Left lung (tissue), 10 donors: ENCODE measurements around the gene SMCR8. TPM values are rescaled to one million over a fixed set of nuclear protein-coding genes. Genes with fewer than 3 reads are reported as not detected.

Experiments used
- ATAC-seq: fragments of 200-7000 bp; cut with Tn5 transposase; one replicate; pipeline ENCODE4 v1.9.1; 2020; ENCODE audit warnings: moderate library complexity
- DNase-seq, 4 donors: peaks; one replicate each; pipeline ENCODE4 v3.0.0-alpha.2; 2013 to 2020
- H3K27ac ChIP-seq, 2 donors: fragments of 200-600 bp; sonication (generic) in 1 of 2; one replicate each; pipeline versions ENCODE4 v1.5.0 to v1.8.0; 2020 to 2021
- H3K27me3 ChIP-seq, 2 donors: fragments of 200-600 bp; sonication (generic) in 1 of 2; one replicate each; pipeline versions ENCODE4 v1.5.0 to v1.8.0; 2020 to 2021
- H3K36me3 ChIP-seq, 2 donors: fragments of 200-600 bp; sonication (generic) in 1 of 2; one replicate each; pipeline versions ENCODE4 v1.5.0 to v1.8.0; 2020 to 2021
- H3K4me1 ChIP-seq, 2 donors: fragments of 200-600 bp; one replicate each; pipeline ENCODE4 v1.8.0; 2021
- H3K4me3 ChIP-seq, 2 donors: fragments of 200-600 bp; sonication (generic) in 1 of 2; one replicate each; pipeline versions ENCODE4 v1.5.0 to v1.8.0; 2020 to 2021; ENCODE audit warnings: mild to moderate bottlenecking in 1 of 2
- H3K9me3 ChIP-seq, 2 donors: fragments of 200-600 bp; sonication (generic) in 1 of 2; one replicate each; pipeline versions ENCODE4 v1.5.0 to v1.8.0; 2020 to 2021
- CTCF ChIP-seq, 2 donors: fragments of 200-600 bp; sonication (generic) in 1 of 2; IDR thresholded peaks; one replicate each; pipeline versions ENCODE4 v1.5.0 to v1.8.0; 2021; ENCODE audit warnings: antibody characterized with exemption in 2 of 2
- intact Hi-C, 2 donors: fragments of 100-400 bp; cut with DNase I; formaldehyde crosslinking; loops; one replicate each; pipeline versions ENCODE4 v1.11.2 to v1.14.2; 2022
- polyA plus RNA-seq, 6 donors: library from polyadenylated mRNA; unstranded; fragments of 120-200 nt; gene quantifications; one replicate each; pipeline ENCODE4 v1.2.1, GENCODE V29; 2013; ENCODE audit not compliant: insufficient read length in 6 of 6
- total RNA-seq, 2 donors: library from RNA; stranded (reverse); fragmentation: NEBNext Ultra II Directional; extraction: Animal tissue kit (Norgen Biotek cat#: 25700); gene quantifications; one replicate each; pipeline ENCODE4 v1.2.1, GENCODE V29; 2021
- donor health status: DM: no; HTN: yes; CAD: no.
- donor health status: DM: no; HTN: no; CAD: no.

The SMCR8 gene
- total and polyA plus RNA-seq, 8 donors, result 12.0 to 23.4 (median 13.2) TPM

- H3K9me3 ChIP-seq, result no peaks in the 10 kb centered on the region
- DNase-seq (no peak), ATAC-seq (no peak)
- no peak overlapping the region for H3K27ac ChIP-seq
- peaks cover 15 to 48% of the 10 kb centered on the region in 2 donors for H3K4me1 ChIP-seq
- no peaks in the 10 kb centered on the region for H3K27me3 ChIP-seq
- H3K36me3 ChIP-seq, result peaks cover 0 to 95% of the 10 kb centered on the region in 2 donors
- H3K4me3 ChIP-seq, result no peak overlapping the region
- intact Hi-C loops, result no loop called here
- TF ChIP-seq CTCF (IDR thresholded peaks at IDR 0.05), result no peak
Measured at GRCh38 chr17:18323007-18323406, 7.9 kb downstream of the SMCR8 start.

GRCh38 chr17:18323507-18324139 is 8.5 kb downstream of the SMCR8 start:
- no peak for ATAC-seq
- Histone ChIP-seq H3K4me3 (no peak overlapping the region), H3K27ac (no peak overlapping the region), H3K9me3 (no peaks in the 10 kb centered on the region), H3K36me3 (peaks cover 0 to 95% of the 10 kb centered on the region in 2 donors), H3K27me3 (no peaks in the 10 kb centered on the region), H3K4me1 (peaks cover 8 to 42% of the 10 kb centered on the region in 2 donors)
- DNase-seq, result no peak
- intact Hi-C loops, result no loop called here
- no peak for TF ChIP-seq CTCF (IDR thresholded peaks at IDR 0.05)

- intact Hi-C loops, result no loop called here
- ATAC-seq (no peak), DNase-seq (peak in 1 of 4 donors; percentile 57)
- Histone ChIP-seq H3K27ac (peak overlapping the region in 1 of 2 donors; percentile 7), H3K9me3 (no peaks in the 10 kb centered on the region), H3K36me3 (peaks cover 0 to 95% of the 10 kb centered on the region in 2 donors), H3K4me1 (peaks cover under 1 to 35% of the 10 kb centered on the region in 2 donors), H3K4me3 (no peak overlapping the region), H3K27me3 (no peaks in the 10 kb centered on the region)
- TF ChIP-seq CTCF (IDR thresholded peaks at IDR 0.05), result no peak
Measured at GRCh38 chr17:18324140-18325050, 9.3 kb downstream of the SMCR8 start.

GRCh38 chr17:18326039-18326438 is 10.9 kb downstream of the SMCR8 start:
- DNase-seq (no peak), ATAC-seq (no peak)
- Histone ChIP-seq H3K4me1 (peaks cover 0 to 18% of the 10 kb centered on the region in 2 donors), H3K9me3 (no peaks in the 10 kb centered on the region), H3K27ac (no peak overlapping the region), H3K4me3 (no peak overlapping the region), H3K27me3 (no peaks in the 10 kb centered on the region), H3K36me3 (peaks cover 0 to 95% of the 10 kb centered on the region in 2 donors)
- intact Hi-C loops, result no loop called here
- no peak for TF ChIP-seq CTCF (IDR thresholded peaks at IDR 0.05)

- Histone ChIP-seq H3K4me1 (peaks cover 0 to 13% of the 10 kb centered on the region in 2 donors), H3K9me3 (no peaks in the 10 kb centered on the region), H3K27me3 (no peaks in the 10 kb centered on the region), H3K27ac (no peak overlapping the region), H3K4me3 (no peak overlapping the region), H3K36me3 (peaks cover 0 to 95% of the 10 kb centered on the region in 2 donors)
- ATAC-seq (no peak), DNase-seq (no peak)
- TF ChIP-seq CTCF (IDR thresholded peaks at IDR 0.05), result no peak
- intact Hi-C loops, result no loop called here
Measured at GRCh38 chr17:18326572-18326971, 11.5 kb downstream of the SMCR8 start.
